Measurements from ENCODE around the gene RCCD1. TPM values are rescaled to one million over a fixed set of nuclear protein-coding genes. Genes with fewer than 3 reads are reported as not detected.

The RCCD1 gene, protein sequence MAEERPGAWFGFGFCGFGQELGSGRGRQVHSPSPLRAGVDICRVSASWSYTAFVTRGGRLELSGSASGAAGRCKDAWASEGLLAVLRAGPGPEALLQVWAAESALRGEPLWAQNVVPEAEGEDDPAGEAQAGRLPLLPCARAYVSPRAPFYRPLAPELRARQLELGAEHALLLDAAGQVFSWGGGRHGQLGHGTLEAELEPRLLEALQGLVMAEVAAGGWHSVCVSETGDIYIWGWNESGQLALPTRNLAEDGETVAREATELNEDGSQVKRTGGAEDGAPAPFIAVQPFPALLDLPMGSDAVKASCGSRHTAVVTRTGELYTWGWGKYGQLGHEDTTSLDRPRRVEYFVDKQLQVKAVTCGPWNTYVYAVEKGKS
- total RNA-seq: 1 to 10 TPM; 1.4 to 4.8 (median 4.4) TPM

- peaks cover 0 to 40% of the 10 kb centered on the region in 2 donors for H3K36me3 ChIP-seq
- in situ Hi-C loops (cut with MboI; ENCODE audit: low sequenced_read_pairs in 4 of 4): loop anchor here (10.0 to 25.0 kb wide), 4 partner anchors 90 to 320 kb away; no protein-coding TSS in a partner anchor
- H3K27me3 ChIP-seq: no peaks in the 10 kb centered on the region
- intact Hi-C loops (cut with DNase I; ENCODE audit: low total_unique reads): loop anchor here (1.0 to 2.0 kb wide), 3 partner anchors 39 to 309 kb away; partner anchors contain the start of genes PRC1 and VPS33B
- TF ChIP-seq POLR2A (IDR thresholded peaks at IDR 0.05): peak; percentile 79 to 83
- TF ChIP-seq, protein P1, sequence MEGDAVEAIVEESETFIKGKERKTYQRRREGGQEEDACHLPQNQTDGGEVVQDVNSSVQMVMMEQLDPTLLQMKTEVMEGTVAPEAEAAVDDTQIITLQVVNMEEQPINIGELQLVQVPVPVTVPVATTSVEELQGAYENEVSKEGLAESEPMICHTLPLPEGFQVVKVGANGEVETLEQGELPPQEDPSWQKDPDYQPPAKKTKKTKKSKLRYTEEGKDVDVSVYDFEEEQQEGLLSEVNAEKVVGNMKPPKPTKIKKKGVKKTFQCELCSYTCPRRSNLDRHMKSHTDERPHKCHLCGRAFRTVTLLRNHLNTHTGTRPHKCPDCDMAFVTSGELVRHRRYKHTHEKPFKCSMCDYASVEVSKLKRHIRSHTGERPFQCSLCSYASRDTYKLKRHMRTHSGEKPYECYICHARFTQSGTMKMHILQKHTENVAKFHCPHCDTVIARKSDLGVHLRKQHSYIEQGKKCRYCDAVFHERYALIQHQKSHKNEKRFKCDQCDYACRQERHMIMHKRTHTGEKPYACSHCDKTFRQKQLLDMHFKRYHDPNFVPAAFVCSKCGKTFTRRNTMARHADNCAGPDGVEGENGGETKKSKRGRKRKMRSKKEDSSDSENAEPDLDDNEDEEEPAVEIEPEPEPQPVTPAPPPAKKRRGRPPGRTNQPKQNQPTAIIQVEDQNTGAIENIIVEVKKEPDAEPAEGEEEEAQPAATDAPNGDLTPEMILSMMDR (IDR thresholded peaks at IDR 0.05 in 4 of 5, conservative IDR thresholded peaks at IDR 0.05 in 1 of 5): peak in 1 of 5 experiments; percentile 5
- H3K4me1 ChIP-seq: peaks cover 28 to 29% of the 10 kb centered on the region in 2 donors
- H3K27ac ChIP-seq: peak within 1 kb of the TSS; percentile 94 to 97 (median 94)
- ATAC-seq (peak; percentile 93), DNase-seq (peak; percentile 96 to 97)
- peak within 1 kb of the TSS; percentile 72 to 88 (median 83) for H3K4me3 ChIP-seq
- no peaks in the 10 kb centered on the region for H3K9me3 ChIP-seq
These were observed at the start of gene RCCD1 for GRCh38 chr15:90954712-90955623. Gene RCCD1 (plus strand): TSS chr15:90954884. CDS start chr15:90956735, 1,851 bp downstream.

DNA sequence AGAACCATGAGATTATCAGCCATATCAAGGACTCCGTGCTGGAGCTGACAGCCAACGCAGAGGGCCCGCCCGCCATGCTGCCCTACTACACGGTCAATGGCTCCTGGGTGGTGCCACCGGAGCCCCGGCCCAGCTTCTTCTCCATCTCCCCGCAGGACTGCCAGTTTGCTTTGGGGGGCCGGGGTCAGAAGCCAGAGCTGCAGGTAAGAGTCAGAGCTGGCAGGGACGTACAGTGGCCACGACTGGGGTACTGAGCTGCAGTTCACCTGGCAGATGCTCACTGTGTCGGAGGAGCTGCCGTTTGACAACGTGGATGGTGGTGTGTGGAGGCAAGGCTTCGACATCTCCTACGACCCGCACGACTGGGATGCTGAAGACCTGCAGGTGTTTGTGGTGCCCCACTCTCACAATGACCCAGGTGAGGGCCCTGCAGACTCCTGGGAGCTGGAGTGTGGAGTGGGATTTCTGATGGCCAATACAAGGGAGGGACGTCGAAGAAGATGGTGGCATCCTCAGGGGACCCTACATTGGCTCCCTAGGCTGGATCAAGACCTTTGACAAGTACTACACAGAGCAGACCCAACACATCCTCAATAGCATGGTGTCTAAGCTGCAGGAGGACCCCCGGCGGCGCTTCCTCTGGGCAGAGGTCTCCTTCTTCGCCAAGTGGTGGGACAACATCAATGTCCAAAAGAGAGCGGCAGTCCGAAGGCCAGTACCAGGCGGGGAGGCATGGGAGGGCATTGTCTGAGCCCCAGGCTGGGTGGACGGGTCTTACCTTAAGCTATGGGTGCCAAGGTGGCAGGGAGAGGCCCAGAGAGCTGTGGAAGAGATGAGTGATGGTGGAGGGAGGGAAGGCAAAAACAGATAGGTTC lies 49.1 kb upstream of the RCCD1 start:
- Histone ChIP-seq H3K4me3 (no peak overlapping the region), H3K4me1 (peaks cover 22 to 32% of the 10 kb centered on the region in 2 donors), H3K27me3 (no peaks in the 10 kb centered on the region), H3K27ac (peak overlapping the region in 2 of 4 donors; percentile 8 to 20), H3K9me3 (no peaks in the 10 kb centered on the region), H3K36me3 (peaks cover 0 to 56% of the 10 kb centered on the region in 2 donors)
- TF ChIP-seq, protein P1 (IDR thresholded peaks at IDR 0.05 in 4 of 5, conservative IDR thresholded peaks at IDR 0.05 in 1 of 5): no peak
- no peak for TF ChIP-seq POLR2A (IDR thresholded peaks at IDR 0.05)
- in situ Hi-C loops (cut with MboI; ENCODE audit: low sequenced_read_pairs in 4 of 4): no loop called here
- no peak for ATAC-seq
- intact Hi-C loops (cut with DNase I; ENCODE audit: low total_unique reads): no loop called here
- no peak for DNase-seq

- ATAC-seq (no peak), DNase-seq (no peak)
- H3K27me3 ChIP-seq: no peaks in the 10 kb centered on the region
- peak overlapping the region in 2 of 4 donors; percentile 55 to 62 for H3K27ac ChIP-seq
- intact Hi-C loops (cut with DNase I; ENCODE audit: low total_unique reads): no loop called here
- H3K4me3 ChIP-seq: no peak overlapping the region
- H3K4me1 ChIP-seq: peaks cover 22 to 32% of the 10 kb centered on the region in 2 donors
- TF ChIP-seq, protein P1 (IDR thresholded peaks at IDR 0.05 in 4 of 5, conservative IDR thresholded peaks at IDR 0.05 in 1 of 5): no peak
- TF ChIP-seq POLR2A (IDR thresholded peaks at IDR 0.05): no peak
- H3K36me3 ChIP-seq: peaks cover 0 to 64% of the 10 kb centered on the region in 2 donors
- no peaks in the 10 kb centered on the region for H3K9me3 ChIP-seq
- in situ Hi-C loops (cut with MboI; ENCODE audit: low sequenced_read_pairs in 4 of 4): no loop called here
These were observed 48.4 kb upstream of the RCCD1 start for GRCh38 chr15:90906181-90906849.
